PFSK-1 (cell line): ENCODE data around the gene SGIP1.

Experiments used
- POLR2AphosphoS5 ChIP-seq: IDR thresholded peaks from 2 replicates; pipeline ENCODE4 v1.6.1; 2012; ENCODE audit warnings: low read depth, mild to moderate bottlenecking, control low read depth, low read length, moderate library complexity
- SIN3A ChIP-seq: IDR thresholded peaks from 2 replicates; pipeline ENCODE4 v1.6.1; 2012; ENCODE audit warnings: mild to moderate bottlenecking, low read length, moderate library complexity, borderline replicate concordance; ENCODE audit not compliant: insufficient read depth
- TAF1 ChIP-seq: IDR thresholded peaks from 2 replicates; pipeline ENCODE4 v1.6.1; 2012; ENCODE audit warnings: low read length, control low read depth, borderline replicate concordance; ENCODE audit not compliant: insufficient read depth
- TF ChIP-seq, protein P1 (sequence below), 2 experiments: IDR thresholded peaks; 2 replicates each; pipeline versions ENCODE4 v1.6.1 to v1.8.0; 2011 to 2012; ENCODE audit warnings: low read depth in 2 of 2, low read length in 2 of 2, control low read depth in 1 of 2, inconsistent platforms in 1 of 2, mild to moderate bottlenecking in 1 of 2, moderate library complexity in 1 of 2; ENCODE audit not compliant: insufficient read depth in 1 of 2

DNA sequence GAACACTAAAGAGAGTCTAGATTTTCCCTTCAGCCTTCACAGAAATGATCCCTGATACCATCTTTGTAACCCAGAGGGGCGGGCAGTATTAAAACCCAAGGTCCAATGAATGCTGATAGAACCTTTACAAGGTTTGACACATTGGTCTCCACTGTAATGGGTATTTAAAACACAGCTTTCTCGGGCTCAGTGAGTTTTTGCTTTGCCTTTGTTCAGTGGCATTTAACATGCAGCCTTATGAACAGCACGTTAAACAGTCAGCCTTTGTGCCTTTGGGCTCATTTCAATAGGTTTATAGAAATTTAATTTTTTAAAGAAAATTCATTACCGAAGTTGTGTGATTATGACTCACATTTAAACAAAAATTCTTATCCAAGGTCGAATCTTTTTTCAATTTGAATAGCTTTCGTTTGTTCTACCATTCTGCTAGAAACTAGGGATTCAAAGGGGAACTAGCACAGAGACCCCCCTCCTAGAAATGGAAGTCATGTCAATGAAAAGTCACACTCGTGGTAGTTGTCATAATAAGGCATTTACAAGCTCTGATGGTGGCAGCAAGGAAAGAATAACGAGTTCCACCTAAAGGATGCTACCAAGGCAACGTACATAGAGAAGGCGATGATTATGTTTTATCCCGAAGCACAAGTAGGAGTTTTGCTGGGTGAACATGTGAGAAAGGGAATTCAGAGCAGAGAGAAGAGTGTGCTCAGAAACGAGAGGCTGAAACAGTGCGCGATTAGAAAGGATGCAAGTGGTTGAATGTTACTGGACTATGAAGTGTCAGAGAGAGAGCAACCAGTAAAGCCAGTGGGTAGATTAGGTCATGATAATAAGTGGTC, 66.2 kb downstream of the SGIP1 start:
- TF ChIP-seq POLR2AphosphoS5 (no peak), SIN3A (no peak), TAF1 (no peak)
- TF ChIP-seq, protein P1, sequence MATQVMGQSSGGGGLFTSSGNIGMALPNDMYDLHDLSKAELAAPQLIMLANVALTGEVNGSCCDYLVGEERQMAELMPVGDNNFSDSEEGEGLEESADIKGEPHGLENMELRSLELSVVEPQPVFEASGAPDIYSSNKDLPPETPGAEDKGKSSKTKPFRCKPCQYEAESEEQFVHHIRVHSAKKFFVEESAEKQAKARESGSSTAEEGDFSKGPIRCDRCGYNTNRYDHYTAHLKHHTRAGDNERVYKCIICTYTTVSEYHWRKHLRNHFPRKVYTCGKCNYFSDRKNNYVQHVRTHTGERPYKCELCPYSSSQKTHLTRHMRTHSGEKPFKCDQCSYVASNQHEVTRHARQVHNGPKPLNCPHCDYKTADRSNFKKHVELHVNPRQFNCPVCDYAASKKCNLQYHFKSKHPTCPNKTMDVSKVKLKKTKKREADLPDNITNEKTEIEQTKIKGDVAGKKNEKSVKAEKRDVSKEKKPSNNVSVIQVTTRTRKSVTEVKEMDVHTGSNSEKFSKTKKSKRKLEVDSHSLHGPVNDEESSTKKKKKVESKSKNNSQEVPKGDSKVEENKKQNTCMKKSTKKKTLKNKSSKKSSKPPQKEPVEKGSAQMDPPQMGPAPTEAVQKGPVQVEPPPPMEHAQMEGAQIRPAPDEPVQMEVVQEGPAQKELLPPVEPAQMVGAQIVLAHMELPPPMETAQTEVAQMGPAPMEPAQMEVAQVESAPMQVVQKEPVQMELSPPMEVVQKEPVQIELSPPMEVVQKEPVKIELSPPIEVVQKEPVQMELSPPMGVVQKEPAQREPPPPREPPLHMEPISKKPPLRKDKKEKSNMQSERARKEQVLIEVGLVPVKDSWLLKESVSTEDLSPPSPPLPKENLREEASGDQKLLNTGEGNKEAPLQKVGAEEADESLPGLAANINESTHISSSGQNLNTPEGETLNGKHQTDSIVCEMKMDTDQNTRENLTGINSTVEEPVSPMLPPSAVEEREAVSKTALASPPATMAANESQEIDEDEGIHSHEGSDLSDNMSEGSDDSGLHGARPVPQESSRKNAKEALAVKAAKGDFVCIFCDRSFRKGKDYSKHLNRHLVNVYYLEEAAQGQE (IDR thresholded peaks at IDR 0.05; ENCODE audit: insufficient read depth in 1 of 2, low read depth in 2 of 2, low read length in 2 of 2) = no peak
